ENCODE measurements around the gene CD7. TPM values are rescaled to one million over a fixed set of nuclear protein-coding genes. Genes with fewer than 3 reads are reported as not detected.

CD7 gene
- total and polyA plus RNA-seq, 9 of the 15 experiments (the other 6 are each of a cell fraction or from before 2014, with no cell fraction given), result 0.21 to 0.35 TPM; not detected in 7

DNA sequence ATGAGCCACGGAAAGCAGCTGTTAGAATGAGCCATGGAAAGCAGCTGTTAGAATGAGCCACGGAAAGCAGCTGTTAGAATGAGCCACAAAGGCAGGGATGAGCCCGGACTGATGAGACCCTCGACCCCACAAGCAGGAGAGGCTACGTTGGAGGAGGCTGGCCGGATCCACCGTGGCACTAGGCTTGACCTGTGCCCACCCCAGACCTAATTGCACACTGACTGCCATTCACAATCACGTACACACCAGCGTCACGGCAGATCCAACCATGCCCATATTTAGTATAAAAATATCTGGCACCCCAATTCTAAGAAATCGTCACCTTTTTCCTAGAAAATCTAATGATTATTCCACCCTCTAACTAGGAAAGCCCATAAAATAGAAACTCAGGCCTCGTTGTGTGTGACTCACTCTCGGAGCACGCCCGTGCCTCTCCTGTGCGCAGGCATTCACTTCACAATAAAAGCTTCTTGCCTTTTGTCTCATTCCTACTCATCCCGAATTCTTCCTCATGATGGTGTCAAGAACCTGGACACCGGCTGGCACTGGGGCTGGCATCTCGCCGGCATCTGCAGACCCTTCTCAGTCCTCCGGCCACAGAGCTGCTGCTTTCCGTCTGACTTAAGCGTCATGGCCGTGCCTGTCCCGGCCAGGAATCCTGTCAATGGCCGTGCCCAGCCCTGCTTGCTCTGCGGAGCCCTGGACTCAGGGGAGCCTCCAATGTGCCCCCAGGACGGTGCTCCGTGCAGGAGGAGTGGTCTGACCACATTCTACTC is 21.6 kb upstream of the CD7 start (continued):
- TF ChIP-seq, protein P1, sequence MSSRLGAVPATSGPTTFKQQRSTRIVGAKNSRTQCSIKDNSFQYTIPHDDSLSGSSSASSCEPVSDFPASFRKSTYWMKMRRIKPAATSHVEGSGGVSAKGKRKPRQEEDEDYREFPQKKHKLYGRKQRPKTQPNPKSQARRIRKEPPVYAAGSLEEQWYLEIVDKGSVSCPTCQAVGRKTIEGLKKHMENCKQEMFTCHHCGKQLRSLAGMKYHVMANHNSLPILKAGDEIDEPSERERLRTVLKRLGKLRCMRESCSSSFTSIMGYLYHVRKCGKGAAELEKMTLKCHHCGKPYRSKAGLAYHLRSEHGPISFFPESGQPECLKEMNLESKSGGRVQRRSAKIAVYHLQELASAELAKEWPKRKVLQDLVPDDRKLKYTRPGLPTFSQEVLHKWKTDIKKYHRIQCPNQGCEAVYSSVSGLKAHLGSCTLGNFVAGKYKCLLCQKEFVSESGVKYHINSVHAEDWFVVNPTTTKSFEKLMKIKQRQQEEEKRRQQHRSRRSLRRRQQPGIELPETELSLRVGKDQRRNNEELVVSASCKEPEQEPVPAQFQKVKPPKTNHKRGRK (tag; IDR thresholded peaks at IDR 0.05), result no peak
- TF ChIP-seq, protein P2, sequence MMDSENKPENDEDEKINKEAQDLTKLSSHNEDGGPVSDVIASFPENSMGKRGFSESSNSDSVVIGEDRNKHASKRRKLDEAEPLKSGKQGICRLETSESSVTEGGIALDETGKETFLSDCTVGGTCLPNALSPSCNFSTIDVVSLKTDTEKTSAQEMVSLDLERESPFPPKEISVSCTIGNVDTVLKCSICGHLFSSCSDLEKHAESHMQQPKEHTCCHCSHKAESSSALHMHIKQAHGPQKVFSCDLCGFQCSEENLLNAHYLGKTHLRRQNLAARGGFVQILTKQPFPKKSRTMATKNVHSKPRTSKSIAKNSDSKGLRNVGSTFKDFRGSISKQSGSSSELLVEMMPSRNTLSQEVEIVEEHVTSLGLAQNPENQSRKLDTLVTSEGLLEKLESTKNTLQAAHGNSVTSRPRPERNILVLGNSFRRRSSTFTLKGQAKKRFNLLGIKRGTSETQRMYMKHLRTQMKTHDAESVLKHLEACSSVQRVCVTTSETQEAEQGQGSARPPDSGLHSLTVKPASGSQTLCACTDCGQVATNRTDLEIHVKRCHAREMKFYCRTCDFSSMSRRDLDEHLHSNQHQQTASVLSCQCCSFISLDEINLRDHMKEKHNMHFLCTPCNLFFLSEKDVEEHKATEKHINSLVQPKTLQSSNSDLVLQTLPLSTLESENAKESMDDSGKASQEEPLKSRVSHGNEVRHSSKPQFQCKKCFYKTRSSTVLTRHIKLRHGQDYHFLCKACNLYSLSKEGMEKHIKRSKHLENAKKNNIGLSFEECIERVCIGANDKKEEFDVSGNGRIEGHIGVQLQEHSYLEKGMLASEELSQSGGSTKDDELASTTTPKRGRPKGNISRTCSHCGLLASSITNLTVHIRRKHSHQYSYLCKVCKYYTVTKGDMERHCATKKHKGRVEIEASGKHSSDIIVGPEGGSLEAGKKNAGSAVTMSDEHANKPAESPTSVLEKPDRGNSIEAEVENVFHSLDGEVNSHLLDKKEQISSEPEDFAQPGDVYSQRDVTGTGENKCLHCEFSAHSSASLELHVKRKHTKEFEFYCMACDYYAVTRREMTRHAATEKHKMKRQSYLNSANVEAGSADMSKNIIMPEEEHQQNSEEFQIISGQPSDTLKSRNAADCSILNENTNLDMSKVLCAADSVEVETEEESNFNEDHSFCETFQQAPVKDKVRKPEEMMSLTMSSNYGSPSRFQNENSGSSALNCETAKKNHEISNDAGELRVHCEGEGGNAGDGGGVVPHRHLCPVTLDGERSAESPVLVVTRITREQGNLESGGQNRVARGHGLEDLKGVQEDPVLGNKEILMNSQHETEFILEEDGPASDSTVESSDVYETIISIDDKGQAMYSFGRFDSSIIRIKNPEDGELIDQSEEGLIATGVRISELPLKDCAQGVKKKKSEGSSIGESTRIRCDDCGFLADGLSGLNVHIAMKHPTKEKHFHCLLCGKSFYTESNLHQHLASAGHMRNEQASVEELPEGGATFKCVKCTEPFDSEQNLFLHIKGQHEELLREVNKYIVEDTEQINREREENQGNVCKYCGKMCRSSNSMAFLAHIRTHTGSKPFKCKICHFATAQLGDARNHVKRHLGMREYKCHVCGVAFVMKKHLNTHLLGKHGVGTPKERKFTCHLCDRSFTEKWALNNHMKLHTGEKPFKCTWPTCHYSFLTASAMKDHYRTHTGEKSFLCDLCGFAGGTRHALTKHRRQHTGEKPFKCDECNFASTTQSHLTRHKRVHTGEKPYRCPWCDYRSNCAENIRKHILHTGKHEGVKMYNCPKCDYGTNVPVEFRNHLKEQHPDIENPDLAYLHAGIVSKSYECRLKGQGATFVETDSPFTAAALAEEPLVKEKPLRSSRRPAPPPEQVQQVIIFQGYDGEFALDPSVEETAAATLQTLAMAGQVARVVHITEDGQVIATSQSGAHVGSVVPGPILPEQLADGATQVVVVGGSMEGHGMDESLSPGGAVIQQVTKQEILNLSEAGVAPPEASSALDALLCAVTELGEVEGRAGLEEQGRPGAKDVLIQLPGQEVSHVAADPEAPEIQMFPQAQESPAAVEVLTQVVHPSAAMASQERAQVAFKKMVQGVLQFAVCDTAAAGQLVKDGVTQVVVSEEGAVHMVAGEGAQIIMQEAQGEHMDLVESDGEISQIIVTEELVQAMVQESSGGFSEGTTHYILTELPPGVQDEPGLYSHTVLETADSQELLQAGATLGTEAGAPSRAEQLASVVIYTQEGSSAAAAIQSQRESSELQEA (IDR thresholded peaks at IDR 0.05; ENCODE audit: low read depth), result no peak
- TF ChIP-seq GABPA (tag; conservative IDR thresholded peaks at IDR 0.05; ENCODE audit: low read depth), result 0 out of 2 replicates have a peak, but pooled peaks have one; percentile 35
- TF ChIP-seq, protein P3, sequence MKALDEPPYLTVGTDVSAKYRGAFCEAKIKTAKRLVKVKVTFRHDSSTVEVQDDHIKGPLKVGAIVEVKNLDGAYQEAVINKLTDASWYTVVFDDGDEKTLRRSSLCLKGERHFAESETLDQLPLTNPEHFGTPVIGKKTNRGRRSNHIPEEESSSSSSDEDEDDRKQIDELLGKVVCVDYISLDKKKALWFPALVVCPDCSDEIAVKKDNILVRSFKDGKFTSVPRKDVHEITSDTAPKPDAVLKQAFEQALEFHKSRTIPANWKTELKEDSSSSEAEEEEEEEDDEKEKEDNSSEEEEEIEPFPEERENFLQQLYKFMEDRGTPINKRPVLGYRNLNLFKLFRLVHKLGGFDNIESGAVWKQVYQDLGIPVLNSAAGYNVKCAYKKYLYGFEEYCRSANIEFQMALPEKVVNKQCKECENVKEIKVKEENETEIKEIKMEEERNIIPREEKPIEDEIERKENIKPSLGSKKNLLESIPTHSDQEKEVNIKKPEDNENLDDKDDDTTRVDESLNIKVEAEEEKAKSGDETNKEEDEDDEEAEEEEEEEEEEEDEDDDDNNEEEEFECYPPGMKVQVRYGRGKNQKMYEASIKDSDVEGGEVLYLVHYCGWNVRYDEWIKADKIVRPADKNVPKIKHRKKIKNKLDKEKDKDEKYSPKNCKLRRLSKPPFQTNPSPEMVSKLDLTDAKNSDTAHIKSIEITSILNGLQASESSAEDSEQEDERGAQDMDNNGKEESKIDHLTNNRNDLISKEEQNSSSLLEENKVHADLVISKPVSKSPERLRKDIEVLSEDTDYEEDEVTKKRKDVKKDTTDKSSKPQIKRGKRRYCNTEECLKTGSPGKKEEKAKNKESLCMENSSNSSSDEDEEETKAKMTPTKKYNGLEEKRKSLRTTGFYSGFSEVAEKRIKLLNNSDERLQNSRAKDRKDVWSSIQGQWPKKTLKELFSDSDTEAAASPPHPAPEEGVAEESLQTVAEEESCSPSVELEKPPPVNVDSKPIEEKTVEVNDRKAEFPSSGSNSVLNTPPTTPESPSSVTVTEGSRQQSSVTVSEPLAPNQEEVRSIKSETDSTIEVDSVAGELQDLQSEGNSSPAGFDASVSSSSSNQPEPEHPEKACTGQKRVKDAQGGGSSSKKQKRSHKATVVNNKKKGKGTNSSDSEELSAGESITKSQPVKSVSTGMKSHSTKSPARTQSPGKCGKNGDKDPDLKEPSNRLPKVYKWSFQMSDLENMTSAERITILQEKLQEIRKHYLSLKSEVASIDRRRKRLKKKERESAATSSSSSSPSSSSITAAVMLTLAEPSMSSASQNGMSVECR (CRISPR knock-in tag; IDR thresholded peaks at IDR 0.05), result peak; percentile 48; the same call in 1 of the 2 replicates
- TF ChIP-seq SAP30 (IDR thresholded peaks at IDR 0.05; ENCODE audit: borderline replicate concordance, insufficient read depth, low read depth, low read length, poor library complexity, severe bottlenecking), result peak; percentile 45
- TF ChIP-seq ZNF239 (CRISPR knock-in tag; IDR thresholded peaks at IDR 0.05), result peak; percentile 54
- peak; percentile 14 for TF ChIP-seq CHD1 (IDR thresholded peaks at IDR 0.05; ENCODE audit: low read length)
- TF ChIP-seq ZNF324 (CRISPR knock-in tag; IDR thresholded peaks at IDR 0.05), result peak; percentile 59; the same call in 1 of the 2 replicates
- peak; percentile 70 for TF ChIP-seq TAF9B (IDR thresholded peaks at IDR 0.05; ENCODE audit: partially characterized antibody)
- peak in 1 of 2 experiments; percentile 61; a peak in 1 of 4 replicates for TF ChIP-seq FOXA3 (CRISPR knock-in tag; conservative IDR thresholded peaks at IDR 0.05 in 1 of 2, IDR thresholded peaks at IDR 0.05 in 1 of 2)
- no peak for TF ChIP-seq KLF1 (tag; IDR thresholded peaks at IDR 0.05)
- peak; percentile 6; the same call in 1 of the 2 replicates for TF ChIP-seq NFRKB (IDR thresholded peaks at IDR 0.05; ENCODE audit: low read depth)

Measured in K562 (cell line).